ENCODE results near the gene TEX11.
"Not testable (repeated sequence)": the region's sequence is repeated elsewhere in the genome, so short reads cannot be mapped to it uniquely, and the experiment has no call there.

TEX11 gene

DNA sequence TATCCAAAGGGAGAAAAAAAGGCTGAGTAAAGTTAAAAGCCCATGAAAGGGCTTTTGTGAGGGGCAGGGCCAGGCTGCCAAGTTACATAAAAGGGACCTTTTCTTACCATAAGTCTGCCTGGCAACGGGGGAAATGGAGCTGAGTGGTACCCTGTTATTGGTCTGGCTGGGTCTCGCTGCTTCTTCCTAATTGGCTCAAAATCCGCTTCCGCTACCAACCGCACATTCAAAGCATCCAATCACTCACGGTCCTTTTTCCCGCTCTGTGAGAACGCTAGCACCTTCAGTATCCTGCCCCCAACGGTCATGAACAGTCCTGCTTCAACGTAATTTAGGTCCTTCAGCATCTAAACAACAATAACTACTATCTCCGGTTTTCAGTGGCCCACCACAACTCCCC, 611 bp downstream of the TEX11 start:
- POLR2A ChIA-PET: no interaction called here
- TF ChIP-seq CTCF (IDR thresholded peaks at IDR 0.05; ENCODE audit: control extremely low read depth, extremely low read depth, low read depth, missing control alignments): no peak
- no peak for DNase-seq (ENCODE audit: extremely low spot score)
- CTCF ChIA-PET: no interaction called here

DNA sequence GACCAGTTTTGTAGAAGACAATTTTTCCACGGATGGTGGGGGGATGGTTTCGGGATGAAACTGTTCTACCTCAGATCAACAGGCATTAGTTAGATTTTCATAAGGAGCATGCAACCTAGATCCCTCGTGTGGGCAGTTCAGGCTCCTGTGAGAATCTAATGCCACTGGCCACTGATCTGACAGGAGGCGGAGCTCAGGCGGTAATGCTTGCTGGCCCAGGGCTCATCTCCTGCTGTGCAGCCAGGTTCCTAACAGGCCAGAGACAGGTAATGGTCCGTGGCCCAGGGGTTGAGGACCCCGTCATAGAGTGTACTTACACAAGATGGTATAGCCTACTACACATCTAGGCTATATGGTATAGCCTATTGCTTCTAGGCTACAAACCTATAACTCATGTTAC, 7.0 kb downstream of the TEX11 start:
- TF ChIP-seq CTCF (IDR thresholded peaks at IDR 0.05; ENCODE audit: control extremely low read depth, extremely low read depth, low read depth, missing control alignments): no peak
- DNase-seq (ENCODE audit: extremely low spot score): no peak
- ChIA-PET CTCF (no interaction called here), POLR2A (no interaction called here)

- POLR2A ChIA-PET; CTCF ChIA-PET; DNase-seq (ENCODE audit: extremely low spot score): not testable (repeated sequence)
Measured at GRCh38 chrX:70890441-70890840, 18.1 kb downstream of the TEX11 start.

DNA sequence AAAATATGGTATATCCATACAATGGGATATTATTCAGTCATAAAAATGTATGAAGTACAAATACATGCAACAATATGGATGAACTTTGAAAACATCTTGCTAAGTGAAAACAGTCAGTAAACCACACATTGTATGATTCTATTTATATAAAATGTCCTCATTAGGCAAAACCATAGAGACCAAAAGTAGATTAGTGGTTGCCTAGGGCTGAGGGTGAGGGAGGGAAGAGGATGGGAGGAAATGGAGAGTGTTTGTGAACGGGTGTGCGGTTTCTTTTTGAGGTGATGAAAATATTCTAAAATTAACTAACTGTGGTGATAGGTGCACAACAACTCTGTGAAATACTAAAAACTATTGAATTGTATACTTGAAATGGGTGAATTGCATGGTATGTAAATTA, 29.6 kb downstream of the TEX11 start:
- CTCF ChIA-PET: no interaction called here
- POLR2A ChIA-PET: no interaction called here
- no peak for DNase-seq (ENCODE audit: extremely low spot score)
- TF ChIP-seq CTCF (IDR thresholded peaks at IDR 0.05; ENCODE audit: control extremely low read depth, extremely low read depth, low read depth, missing control alignments): no peak

- ChIA-PET POLR2A (no interaction called here), CTCF (interaction anchor here (0.9 kb wide), 1 partner anchor 8 kb away, joined by 3 read pairs; no protein-coding TSS in a partner anchor)
- TF ChIP-seq CTCF (IDR thresholded peaks at IDR 0.05; ENCODE audit: control extremely low read depth, extremely low read depth, low read depth, missing control alignments): no peak
- no peak for DNase-seq (ENCODE audit: extremely low spot score)
Measured at GRCh38 chrX:70852294-70852693, 56.2 kb downstream of the TEX11 start.

GRCh38 chrX:70844081-70844480, 64.4 kb downstream of the TEX11 start:
- DNase-seq (ENCODE audit: extremely low spot score); CTCF ChIA-PET; POLR2A ChIA-PET: not testable (repeated sequence)

DNA sequence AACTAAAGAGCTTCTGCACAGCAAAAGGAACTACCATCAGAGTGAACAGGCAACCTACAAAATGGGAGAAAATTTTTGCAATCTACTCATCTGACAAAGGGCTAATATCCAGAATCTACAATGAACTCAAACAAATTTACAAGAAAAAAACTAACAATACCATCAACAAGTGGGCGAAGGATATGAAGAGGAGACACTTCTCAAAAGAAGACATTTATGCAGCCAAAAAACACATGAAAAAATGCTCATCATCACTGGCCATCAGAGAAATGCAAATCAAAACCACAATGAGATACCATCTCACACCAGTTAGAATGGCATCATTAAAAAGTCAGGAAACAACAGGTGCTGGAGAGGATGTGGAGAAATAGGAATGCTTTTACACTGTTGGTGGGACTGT, 64.9 kb downstream of the TEX11 start:
- DNase-seq (ENCODE audit: extremely low spot score); POLR2A ChIA-PET; CTCF ChIA-PET: not testable (repeated sequence)

DNA sequence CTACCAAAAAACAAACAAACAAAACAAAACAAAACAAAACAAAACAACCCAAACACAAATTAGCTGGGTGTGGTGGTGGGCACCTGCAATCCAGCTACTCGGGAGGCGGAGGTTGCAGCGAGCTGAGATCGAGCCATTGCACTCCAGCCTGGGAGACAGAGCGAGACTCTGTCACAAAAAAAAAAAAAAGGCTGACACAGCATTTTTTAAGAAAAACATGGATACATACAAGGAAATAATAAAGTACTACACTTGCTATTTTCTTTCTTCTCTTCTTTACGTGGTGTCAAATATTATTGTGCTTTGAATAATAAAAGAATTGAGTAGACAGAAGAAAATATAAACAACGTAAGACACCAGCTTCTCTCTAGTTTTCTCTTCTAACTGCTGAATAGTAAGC, 73.9 kb downstream of the TEX11 start:
- CTCF ChIA-PET: no interaction called here
- no peak for TF ChIP-seq CTCF (IDR thresholded peaks at IDR 0.05; ENCODE audit: control extremely low read depth, extremely low read depth, low read depth, missing control alignments)
- DNase-seq (ENCODE audit: extremely low spot score): no peak
- POLR2A ChIA-PET: no interaction called here

- TF ChIP-seq CTCF (IDR thresholded peaks at IDR 0.05; ENCODE audit: control extremely low read depth, extremely low read depth, low read depth, missing control alignments): no peak
- POLR2A ChIA-PET: no interaction called here
- CTCF ChIA-PET: no interaction called here
- DNase-seq (ENCODE audit: extremely low spot score): no peak
Measured at GRCh38 chrX:70826715-70827114, 81.8 kb downstream of the TEX11 start.

Data from GM10248 (cell line).